GDM1 (cell line): ENCODE measurements around the gene CHST13.

Experiments
- DNase-seq: peaks from one replicate; lab custom pipeline; 2025; lab: John Stamatoyannopoulos, UW

CHST13 gene

DNA sequence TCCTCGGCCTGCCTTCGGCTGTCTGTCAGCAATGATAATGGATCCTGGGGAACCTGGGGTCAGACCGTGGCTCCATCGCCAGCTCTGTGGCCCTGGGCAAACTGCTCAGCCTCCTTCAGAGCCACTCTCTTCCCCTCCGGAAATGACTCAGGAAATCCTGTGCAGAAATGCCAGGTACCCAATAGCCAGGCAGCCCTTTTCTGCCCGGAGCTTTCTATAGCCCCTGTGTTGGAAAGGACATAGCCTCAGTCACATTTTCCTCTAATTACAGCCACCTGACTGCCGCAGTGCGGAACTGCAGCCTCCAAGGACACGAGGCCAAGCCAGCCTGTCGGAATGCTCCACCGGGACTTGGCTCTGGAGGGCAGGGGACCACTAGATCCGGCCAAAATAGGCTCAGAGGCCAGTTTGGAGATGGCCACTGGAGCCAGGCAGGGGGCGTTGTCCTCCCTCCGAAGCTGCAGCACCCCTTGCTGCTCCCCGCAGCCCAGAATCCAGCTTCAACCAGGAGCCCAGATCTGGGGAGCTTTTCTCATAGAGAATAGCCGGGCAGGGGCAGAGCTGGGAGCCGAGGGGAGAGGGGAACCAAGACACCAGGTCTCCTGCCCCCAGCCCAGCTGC lies 36.7 kb upstream of the CHST13 start:
- peak; percentile 47 for DNase-seq

DNA sequence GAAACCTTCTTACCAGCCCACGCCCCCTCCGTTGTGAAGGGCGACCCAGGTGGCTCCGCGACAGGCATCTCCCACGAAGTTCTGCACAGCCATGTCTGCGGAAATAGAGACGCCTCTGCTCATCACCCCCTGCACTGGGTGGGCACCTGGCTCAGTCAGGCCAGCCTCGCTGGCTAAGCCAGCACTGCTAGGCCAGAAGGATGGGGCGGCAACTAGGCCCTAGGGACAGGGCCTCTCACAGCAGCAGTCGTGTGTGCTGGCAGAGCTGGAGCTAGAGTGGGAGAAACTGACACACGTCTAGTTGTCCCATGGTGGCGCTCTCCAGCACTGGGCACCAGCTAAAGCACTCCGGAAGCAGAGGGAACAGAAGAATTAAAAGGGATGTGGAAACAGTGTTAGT lies 35.8 kb upstream of the CHST13 start:
- DNase-seq = no peak

DNA sequence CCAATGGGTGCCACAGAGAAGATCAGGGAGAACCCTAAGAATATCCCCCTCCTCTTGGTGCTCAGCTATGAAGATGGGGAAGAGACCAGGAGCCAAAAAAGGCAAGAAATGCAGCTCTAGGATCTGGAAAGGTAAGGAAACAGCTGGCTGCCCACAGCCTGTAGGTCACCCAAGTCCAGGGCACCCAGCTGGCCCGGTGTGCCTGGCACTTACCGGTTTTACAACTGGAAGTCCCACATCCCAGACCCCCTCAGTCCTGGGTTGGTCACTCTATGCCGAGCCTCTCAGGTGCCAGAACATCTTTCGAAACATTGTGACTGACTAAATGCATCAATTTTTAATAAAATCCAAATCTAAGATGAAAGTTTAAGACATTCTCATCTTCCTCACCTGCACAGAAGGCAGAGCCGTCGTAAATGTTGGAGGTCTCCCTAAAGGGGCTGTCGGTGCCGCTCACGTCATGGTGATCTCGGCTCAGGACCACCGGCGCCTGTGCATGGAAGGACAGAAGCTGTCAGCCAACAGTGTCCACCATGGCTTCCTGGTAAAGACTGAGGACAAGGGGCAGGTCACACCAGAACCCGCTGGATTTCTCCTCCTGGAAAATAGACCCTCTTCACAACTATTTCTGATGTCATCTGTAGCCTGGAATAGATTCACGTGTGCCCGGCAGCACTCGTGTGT lies 34.9 kb upstream of the CHST13 start:
- DNase-seq = no peak

DNA sequence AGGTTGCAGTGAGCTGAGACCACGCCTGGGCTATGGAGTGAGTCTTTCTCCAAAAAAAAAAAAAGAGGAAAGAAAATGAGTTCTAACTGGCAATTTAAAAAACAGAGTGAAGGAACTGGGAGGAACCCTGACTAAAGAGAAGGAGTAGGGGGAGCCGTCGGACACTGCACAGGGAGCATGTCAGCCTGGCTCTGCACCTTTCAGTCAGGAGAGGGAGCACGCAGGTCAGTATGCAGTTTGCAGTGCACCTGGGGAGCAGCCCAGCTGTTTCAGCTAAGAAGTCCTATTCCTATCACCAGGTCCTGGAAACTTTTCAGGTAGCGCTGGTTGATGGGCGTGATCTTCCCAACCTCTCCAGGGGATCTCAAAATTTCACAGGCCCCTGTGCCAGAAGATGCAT lies 33.3 kb upstream of the CHST13 start:
- DNase-seq = no peak

DNA sequence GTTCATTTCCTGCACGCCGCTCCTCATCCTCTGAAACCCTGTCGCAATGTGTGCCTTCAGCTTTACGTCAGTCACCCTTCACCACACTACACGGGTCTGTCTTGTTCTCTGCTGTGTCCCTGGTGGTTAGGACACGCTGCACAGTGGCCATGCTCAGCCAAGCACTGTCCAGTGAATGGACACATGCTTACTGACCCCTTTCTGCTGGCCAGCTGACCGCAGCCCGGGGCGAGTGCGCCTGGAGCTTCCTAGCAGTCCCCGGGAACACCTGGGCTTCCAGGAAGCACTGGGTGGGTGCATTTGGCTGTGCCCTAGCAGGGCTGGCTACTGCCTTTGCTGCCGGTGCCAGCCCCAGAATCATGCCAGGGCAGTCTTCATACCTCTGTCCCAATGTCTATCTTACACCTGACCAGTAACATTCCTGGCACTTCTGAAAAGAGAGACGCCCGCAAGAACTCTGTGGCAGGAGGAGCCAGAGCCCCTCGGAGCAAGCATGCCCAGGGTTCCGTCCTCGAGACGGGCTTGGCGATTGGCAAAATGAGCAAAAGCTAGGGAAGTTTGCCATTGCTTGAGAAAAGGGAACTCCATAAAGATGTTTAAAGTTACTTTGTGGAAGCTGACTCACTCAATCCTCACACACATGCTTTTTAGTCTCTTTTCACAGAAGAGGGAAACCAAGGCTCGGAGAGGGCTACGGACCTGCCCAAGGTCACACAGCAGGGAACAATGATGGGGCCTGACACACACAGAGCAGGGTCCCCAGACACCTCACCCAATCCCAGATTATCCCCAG lies 32.5 kb upstream of the CHST13 start:
- no peak for DNase-seq

DNA sequence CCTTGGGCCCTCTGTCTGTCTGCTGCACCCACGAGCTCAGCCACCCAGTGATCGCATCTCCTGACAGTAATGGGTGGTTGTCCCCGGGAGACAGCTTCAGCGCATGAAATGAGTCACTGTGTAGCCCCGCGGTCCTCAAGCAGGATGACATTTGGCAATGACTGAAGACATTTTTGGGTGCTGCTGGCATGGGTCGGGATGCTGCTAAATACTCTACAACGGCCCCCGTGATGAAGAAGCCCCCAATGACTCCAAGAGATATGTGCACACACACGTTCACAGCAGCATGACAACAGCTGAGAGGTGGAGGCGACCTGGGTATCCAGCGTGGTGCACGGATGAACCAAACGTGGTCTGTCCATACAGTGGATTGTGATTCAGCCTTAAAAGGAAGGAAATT lies 30.9 kb upstream of the CHST13 start:
- no peak for DNase-seq

DNA sequence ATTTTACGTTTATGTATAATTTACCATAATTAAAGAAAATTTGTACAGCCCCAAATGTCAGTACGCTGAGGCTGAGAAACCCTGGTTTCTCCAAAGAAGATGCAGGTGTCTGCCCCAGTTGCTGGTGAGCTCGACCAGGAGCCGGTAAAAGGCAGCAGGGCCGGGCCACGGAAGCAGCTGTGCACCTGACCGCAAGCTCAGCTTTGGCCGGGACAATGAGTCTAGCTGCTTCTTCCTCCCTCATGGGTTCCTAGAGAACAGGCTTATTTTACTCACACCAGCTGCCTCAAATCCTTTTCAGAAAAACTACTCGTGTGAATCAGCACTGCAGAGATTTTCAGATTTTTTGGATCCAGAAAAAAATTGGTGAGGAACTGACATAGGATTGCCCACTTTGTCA lies 30.2 kb upstream of the CHST13 start:
- no peak for DNase-seq

DNA sequence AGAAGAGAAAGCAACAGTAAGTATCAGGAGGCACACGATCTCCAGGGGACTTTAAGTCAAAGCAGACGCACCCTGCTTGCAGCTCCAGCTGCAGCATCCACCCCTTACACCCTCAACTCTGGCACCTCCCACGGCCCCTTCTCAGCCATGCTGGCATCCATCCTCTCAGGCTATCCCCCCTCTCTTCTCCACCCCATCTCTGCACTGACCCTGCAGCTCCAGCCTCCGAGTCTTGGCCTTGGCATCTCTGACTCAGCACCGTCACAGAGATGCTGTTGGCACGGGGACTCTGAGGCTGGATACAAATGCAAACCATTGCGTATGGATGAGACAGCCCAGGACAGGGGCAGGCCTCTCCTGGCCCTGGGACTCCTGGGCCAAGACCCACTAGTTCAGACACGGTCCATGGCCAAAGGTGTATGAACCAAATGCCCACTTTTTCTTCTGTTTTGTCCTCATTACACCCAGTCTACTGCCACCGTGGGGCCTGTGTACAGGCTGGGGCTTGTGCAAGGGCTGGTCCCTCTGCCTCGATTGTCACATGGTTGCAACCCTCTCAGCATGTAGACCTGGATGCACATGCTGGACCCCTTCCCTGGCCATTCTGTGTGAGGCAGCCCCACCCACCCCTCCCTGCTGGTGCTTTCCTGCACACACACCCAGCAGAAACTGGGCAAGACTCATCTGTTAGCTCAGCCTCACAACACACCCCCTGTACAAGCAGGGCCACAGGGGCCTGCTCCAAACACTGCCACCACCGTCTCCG lies 29.6 kb upstream of the CHST13 start:
- DNase-seq = no peak

DNA sequence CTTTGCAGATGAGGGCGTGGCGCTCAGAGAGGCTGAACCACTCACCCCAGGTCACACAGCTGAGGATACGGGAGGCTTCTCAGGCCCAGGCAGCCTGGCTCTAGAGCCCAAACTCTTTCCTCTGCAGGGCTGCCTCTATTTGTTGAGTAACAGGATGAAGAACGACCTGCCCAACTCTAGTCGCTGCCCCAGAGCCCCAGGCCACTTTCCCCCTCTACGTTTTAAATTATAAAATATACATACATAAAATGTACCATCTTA lies 29.1 kb upstream of the CHST13 start:
- DNase-seq = no peak

DNA sequence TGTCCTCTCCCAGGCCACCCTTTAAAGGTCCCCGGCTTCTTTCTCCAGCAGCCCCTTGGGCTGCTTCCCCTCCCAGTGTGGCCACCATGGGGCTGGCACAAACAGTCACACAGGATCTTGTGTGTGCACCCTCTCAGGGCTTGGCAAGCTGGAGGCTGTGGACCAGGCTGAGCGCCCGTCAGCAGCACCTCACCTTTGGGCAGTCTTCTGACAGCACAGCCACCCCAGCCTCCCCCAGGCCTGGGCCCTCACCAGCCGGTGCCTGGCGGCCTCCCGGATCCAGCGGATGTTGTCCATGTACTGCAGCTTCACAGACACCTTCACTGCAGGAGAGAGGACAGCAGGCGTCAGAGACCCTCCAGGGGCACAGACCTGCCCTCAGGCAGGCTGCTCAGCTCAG lies 28.2 kb upstream of the CHST13 start:
- no peak for DNase-seq

DNA sequence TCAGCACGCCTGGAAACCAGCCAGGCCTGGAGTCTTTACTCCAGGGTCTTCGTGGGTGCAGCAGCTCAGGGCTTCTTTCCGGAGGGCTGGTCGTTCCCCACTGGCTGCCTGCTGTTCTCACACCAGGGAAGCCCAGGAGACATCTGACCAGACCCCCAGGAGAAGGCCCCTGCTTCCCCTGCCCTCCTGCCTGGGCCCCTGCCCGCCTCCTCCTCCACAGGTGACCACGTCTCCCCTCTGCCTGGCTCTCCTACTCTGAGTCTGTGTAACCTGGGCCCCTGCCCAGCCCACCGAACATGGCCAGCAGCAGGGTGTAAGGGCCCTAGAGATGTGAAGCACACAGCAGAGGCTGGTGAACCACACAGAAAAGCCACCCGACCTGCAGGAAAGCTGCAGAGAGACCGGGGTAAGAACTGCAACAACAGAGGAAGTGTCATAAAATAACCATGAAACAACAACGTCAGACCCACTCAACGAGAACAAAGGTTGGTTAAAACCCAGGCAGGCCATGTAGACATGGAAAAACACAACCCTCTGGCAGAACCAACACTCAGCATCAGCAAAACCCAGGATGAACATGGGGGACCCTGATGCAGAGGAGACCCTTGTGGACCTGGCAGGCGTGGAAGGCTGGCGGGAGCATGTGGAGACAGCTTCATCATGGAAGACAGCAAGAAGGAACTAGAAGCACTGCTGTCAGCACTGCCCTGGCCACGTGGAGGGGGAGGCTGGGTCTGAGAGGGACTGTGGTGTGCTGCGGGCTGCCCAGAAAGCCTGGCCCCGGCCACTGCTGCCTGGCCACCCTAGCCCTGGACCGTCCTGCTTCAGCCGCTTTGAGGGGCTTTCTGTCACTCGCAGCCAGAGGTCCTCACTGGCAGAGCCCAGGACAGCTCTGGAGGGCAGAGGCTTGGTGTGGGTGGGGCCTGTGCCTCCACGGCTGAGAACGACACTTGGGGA lies 26.8 kb upstream of the CHST13 start:
- peak; percentile 21 for DNase-seq

DNA sequence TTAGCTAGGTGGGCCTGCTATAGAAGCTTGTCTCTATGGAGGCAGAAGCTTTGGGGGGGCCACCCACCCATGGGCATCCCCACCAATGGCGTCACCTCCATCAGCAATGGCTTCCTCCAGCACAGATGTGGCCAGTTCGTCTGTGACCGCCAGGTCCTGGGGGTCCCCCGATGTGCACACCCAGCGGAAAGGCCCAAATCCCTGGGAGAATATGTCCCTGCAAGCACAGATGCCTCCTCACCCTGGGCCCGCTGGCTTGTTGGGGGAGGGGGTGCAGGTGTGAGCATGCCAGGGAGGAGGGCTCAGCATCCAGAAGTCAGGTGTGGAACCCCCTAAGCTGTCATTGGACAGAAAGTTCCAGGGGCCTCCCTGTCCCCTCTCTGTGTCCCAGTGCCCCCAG lies 26.0 kb upstream of the CHST13 start:
- DNase-seq = no peak

DNA sequence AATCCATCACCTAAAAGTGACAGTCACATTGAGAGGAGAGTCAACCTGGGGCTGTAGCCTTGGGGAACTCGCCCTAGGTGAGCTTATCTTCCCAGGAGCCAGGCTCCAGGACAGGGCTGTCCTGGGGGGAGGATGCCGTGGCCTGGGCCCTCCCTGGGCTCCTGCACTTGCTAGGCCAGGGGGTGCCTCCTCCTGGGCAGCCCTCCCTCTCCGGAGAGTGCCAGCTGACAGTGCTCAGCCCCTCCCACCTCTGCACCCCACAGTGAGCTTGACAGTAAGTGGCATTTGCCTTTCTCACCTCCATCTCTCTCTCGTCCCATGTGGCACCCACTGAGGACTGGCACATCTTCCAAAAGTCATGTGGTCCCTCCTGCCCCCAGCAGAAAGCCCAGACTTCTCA lies 25.5 kb upstream of the CHST13 start:
- no peak for DNase-seq

DNA sequence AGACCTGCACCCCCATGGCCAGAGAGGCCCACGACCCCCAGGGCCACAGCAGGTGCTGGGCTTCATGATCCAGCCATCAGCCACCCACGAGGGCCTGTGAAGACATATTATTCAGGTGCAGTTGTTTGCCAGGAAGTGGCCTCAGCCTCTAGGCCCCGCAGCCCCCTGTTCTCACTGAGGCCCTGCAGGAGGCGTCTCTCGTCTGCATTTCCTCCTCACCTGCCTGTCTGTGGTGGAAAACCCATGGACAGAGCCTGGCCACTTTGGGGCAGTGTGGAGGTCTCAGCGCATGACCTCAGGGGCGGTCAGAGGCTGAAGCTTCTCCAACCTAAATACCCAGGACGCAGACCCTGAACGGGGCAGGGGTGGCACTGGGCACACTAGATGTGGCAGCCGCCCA lies 25.0 kb upstream of the CHST13 start:
- DNase-seq = no peak

DNA sequence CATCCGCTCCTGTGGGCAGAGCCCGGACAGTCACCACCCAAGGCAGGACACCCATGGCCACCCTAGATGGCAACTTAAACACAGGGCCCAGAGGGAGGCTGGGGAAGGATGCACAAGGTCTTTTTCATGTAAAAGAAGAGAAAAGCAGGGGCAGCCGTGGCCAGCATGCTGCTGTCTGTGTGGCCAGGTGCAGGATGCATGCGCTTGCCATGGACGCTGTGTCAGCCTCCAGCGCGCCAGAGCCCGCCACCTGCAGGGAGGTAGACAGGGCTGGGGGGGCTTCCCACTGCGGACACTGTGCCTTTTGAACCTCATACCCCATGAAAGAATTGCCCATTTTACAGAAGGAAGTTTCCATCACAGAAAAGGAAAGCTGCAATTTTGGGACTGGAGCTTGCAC lies 24.6 kb upstream of the CHST13 start:
- DNase-seq = no peak

DNA sequence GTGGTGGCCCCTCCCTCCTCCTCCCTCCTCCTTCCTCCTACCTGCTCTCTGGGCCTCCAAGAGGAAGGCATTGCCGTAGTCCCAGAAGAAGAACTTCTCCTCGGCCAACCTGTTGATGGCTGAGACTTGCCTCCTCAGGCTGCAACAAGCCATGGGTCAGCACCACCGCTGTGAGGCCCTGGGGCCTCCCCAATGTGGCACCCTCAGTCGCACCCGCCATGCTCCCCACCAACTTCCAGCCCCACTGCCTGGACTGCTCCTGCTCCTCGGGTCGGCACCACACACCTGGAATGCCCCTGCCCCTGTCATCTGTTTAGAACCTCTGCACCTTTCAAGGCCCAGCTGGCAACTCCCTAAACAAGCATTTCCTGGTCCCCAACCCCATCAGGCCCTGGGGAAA lies 23.9 kb upstream of the CHST13 start:
- DNase-seq = no peak

DNA sequence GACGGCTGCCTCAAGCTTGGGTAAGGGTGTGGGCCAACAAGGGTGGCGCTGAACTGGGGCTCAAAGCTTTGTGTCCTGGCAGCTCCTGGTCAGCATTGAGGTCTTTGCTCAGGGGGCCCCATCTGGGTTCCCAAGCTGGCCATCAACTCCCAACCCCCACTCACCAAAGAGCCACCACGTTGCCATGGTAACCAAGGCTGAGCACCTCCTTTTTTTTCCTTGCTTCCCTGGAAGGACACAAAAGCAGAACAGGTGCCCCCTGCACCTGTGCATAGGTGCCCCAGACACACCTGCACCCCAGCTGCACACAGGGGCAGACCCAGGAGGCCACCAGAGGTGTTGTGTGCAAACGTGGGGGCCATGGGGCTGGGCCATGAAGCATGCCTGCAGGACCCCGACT lies 22.9 kb upstream of the CHST13 start:
- no peak for DNase-seq

DNA sequence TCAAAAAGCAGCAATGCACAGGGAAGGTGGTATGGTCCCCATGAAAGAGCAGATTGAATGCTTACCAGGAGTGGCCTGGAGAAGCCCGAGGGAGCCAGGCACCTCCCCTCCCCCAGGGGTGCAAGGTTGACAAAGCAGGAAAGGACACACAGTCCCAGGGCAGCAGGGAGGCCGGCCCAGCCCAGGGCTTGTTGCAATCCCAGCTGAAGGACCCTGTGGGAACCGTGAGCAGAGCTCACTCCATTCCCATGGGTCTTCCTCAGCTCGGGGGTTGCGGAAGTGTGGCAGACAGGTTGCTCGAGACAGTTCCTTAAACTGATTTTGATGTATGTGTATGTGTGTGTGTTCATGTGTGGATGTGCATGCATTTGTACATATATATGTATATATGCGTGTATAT lies 22.2 kb upstream of the CHST13 start:
- DNase-seq = no peak

DNA sequence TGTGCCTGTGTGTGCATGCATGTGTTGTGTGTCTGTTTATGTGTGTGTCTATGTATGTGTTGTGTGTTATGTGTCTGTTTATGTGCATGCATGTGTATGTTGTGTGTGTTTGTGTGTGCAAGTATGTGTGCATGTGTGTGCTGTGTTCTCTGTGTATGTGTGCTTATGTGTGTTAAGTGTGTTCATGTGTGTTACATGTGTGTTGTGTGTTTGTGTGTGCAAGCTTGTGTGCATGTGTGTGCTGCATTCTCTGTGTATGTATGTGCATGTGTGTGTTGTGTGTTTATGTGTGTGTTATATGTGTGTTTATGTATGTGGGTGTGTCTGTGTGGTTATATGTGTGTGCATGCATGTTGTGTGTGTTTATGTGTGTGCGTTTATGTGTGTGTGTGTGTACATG lies 21.3 kb upstream of the CHST13 start:
- DNase-seq = no peak

DNA sequence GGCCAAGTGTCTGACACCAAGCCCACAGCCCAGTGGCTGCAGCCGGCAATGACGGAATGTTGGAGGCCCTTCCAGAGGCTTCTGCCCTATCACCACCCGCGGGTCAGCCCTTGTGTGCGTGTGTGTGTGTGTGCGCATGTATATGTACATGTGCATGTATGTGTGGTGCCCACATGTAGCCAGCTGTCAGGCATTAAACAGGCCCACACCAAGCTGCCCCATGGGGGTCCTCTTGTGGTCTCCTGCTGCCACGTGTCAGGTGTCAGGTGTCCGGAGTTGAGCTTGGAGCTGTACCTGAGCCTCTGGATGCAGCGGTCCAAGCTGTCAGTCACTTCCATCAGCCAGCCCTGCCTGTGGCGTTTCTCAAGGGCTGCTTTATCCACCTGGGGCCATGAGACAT lies 20.3 kb upstream of the CHST13 start:
- DNase-seq = no peak

DNA sequence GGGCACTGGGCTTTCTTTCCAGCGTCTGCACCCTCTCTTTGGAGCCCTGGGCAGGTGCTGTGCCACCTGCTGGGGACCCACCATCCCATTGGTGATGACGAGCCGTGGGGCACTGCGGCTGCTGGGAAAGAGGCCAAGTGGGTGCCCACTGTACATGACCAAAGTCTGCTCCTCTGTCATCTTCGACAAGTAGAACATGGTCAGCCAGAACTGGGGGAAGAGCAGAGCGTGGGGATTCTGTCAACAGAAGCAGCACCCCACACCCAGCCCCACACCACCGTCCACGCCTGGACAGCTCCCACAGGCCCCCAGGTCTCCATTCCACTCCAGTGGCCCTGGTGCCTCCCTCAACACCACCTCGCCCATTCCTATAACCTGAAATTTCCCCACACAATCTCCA lies 16.1 kb upstream of the CHST13 start:
- DNase-seq = no peak

DNA sequence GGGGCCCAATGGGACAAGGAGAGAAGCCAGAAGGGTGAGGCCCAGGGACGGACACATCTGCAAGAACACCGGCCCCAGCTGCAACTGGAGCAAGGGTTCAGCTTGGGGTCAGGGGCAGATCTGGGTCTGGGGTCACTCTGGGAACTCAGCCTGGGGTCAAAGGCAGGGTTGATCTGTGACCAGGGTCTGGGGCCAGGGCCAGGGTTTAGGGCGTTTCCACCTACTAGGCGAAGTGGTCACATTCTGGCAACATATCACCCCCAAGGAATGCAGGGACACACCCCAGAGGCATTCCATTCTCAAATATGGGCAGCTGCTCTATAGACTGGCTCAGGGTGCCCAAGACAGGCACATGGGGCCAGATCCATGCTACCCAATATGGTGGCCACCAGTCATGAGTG lies 15.4 kb upstream of the CHST13 start:
- no peak for DNase-seq
